GM23248 (cell line): ENCODE measurements around the gene FAM118A.

Experiments
- EZH2 ChIP-seq: fragments of 200-600 bp; sonication (generic); IDR thresholded peaks from 2 replicates; pipeline ENCODE4 v1.6.1; 2018; ENCODE audit warnings: antibody characterized with exemption, mild to moderate bottlenecking; ENCODE audit not compliant: insufficient read depth, poor library complexity, severe bottlenecking
- EZH2phosphoT487 ChIP-seq: fragments of 200-600 bp; sonication (generic); IDR thresholded peaks from 2 replicates; pipeline ENCODE4 v1.6.1; 2018; ENCODE audit warnings: antibody characterized with exemption, moderate library complexity, mild to moderate bottlenecking, low read depth; ENCODE audit not compliant: insufficient read depth

DNA sequence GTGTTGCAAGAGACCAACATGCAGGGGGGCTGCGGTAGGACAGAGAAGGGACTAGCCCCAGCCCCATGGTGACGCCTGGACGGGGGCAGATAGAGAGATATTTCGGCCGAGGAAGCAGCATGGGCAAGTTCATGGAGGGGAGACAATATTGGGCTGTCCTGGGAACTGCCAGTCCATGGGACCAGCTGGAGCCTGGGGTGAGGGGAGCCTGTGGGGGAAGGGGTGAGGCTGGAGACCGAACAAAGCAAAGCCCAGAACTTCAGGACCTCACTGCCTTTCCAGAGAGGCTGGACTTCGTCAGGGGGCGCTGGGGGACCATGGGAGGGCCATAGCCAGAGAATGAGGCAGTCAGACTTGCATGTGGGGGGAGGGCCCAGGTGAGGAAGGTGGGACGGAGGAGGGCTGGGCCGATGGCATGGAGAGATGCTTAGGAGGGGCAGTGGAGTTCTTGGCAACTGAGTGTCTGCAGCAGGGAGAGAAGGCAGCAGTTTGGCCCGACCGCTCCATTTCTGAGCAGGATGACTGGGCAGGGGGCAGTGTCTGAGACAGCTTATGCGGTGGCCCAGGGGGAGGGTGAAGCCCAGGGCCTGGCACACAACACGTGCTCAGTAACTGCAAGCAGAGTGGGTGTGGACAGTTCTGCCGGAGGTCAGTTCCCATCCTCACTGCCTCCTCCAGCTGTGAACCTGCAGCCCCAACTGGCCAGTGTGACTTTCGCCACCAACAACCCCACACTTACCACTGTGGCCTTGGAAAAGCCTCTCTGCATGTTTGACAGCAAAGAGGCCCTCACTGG, 24.3 kb upstream of the FAM118A start:
- TF ChIP-seq EZH2 (no peak), EZH2phosphoT487 (no peak)
